HG03442 (cell line): Measurements from ENCODE around the gene TRAIP.
"Not testable (repeated sequence)": the region's sequence is repeated elsewhere in the genome, so short reads cannot be mapped to it uniquely, and the experiment has no call there.

Experiments used
- ATAC-seq: cut with Tn5 transposase; IDR thresholded peaks from one replicate; pipeline ENCODE4 v1.9.1; 2021; ENCODE audit warnings: mild to moderate bottlenecking, moderate library complexity; ENCODE audit not compliant: unreplicated experiment

The TRAIP gene

GRCh38 chr3:49856181-49857005 lies at the start of gene TRAIP:
Gene TRAIP, minus strand, starts transcription at chr3:49856564. Its CDS starts 111 bp downstream, at chr3:49856453.
- peak; percentile 93 for ATAC-seq

GRCh38 chr3:49904448-49904847 lies 48.1 kb upstream of the TRAIP start:
- not testable (repeated sequence) for ATAC-seq

GRCh38 chr3:49903451-49904424 lies 47.4 kb upstream of the TRAIP start, which contains the start of gene MST1R:
Gene MST1R, minus strand, starts transcription at chr3:49903873. Its CDS starts 264 bp downstream, at chr3:49903609.
- peak; percentile 69 for ATAC-seq

- ATAC-seq: no peak
These were observed 46.4 kb upstream of the TRAIP start for GRCh38 chr3:49902511-49903345.

GRCh38 chr3:49901366-49902339 lies 45.3 kb upstream of the TRAIP start:
- ATAC-seq: no peak

GRCh38 chr3:49900491-49901153 lies 44.3 kb upstream of the TRAIP start:
- no peak for ATAC-seq

GRCh38 chr3:49899815-49900214 lies 43.5 kb upstream of the TRAIP start:
- ATAC-seq: no peak

- ATAC-seq: no peak
These were observed 42.6 kb upstream of the TRAIP start for GRCh38 chr3:49898991-49899390.

GRCh38 chr3:49896345-49896744 lies 40.0 kb upstream of the TRAIP start:
- ATAC-seq: no peak

GRCh38 chr3:49895791-49896190 lies 39.4 kb upstream of the TRAIP start:
- ATAC-seq: no peak

GRCh38 chr3:49889296-49889695 lies 32.9 kb upstream of the TRAIP start:
- no peak for ATAC-seq

- ATAC-seq: no peak
These were observed 30.5 kb upstream of the TRAIP start for GRCh38 chr3:49886922-49887265.

- no peak for ATAC-seq
These were observed 27.6 kb upstream of the TRAIP start for GRCh38 chr3:49883998-49884397.

GRCh38 chr3:49882166-49882565 lies 25.8 kb upstream of the TRAIP start:
- no peak for ATAC-seq

- ATAC-seq: no peak
These were observed 24.4 kb upstream of the TRAIP start for GRCh38 chr3:49880581-49881315.

- no peak for ATAC-seq
These were observed 23.4 kb upstream of the TRAIP start for GRCh38 chr3:49879721-49880120.

- no peak for ATAC-seq
These were observed 22.3 kb upstream of the TRAIP start for GRCh38 chr3:49878686-49879085.

- no peak for ATAC-seq
These were observed 21.4 kb upstream of the TRAIP start for GRCh38 chr3:49877716-49878115.
